Ishikawa (cell line): Measurements from ENCODE around the gene ARMC2.

Experiments used
- CREB1 ChIP-seq: IDR thresholded peaks from 2 replicates; pipeline ENCODE4 v1.6.1; 2012; ENCODE audit warnings: low read depth
- EP300 ChIP-seq: IDR thresholded peaks from 2 replicates; pipeline ENCODE4 v1.6.1; 2012; ENCODE audit warnings: borderline replicate concordance
- MAX ChIP-seq: IDR thresholded peaks from 2 replicates; pipeline ENCODE4 v1.6.1; 2012
- RAD21 ChIP-seq: IDR thresholded peaks from 2 replicates; pipeline ENCODE4 v1.6.1; 2012; ENCODE audit warnings: low read depth
- TCF12 ChIP-seq: IDR thresholded peaks from 2 replicates; pipeline ENCODE4 v1.6.1; 2012; ENCODE audit warnings: low read depth
- TEAD4 ChIP-seq: IDR thresholded peaks from 2 replicates; pipeline ENCODE4 v1.6.1; 2012

GRCh38 chr6:108989700-108990099 is 141.5 kb downstream of the ARMC2 start:
- TF ChIP-seq CREB1, result no peak
- no peak for TF ChIP-seq EP300
- TF ChIP-seq TEAD4, result no peak
- no peak for TF ChIP-seq TCF12
- TF ChIP-seq RAD21, result no peak
- TF ChIP-seq MAX, result no peak
